Gastroesophageal sphincter (tissue), 4 donors: ENCODE results near the gene PLXDC1. TPM values are rescaled to one million over a fixed set of nuclear protein-coding genes. Genes with fewer than 3 reads are reported as not detected.

ENCODE experiments used
- ATAC-seq: fragments of 150-250 bp; one replicate; pipeline ENCODE4 v1.9.1; 2016; ENCODE audit warnings: mild to moderate bottlenecking, moderate library complexity
- H3K27ac ChIP-seq, 4 donors: fragments of 200-600 bp; sonication (generic) in 3 of 4; 1 replicate in 3 of 4; 2 replicates in 1 of 4; pipeline ENCODE4 v1.5.1; 2016 to 2019
- H3K27me3 ChIP-seq: fragments of 200-600 bp; sonication (generic); one replicate; pipeline ENCODE4 v1.5.1; 2019
- H3K36me3 ChIP-seq, 2 donors: fragments of 200-600 bp; sonication (generic); one replicate each; pipeline ENCODE4 v1.5.1; 2019; ENCODE audit warnings: control low read depth in 1 of 2
- H3K4me1 ChIP-seq, 3 donors: fragments of 200-600 bp; sonication (generic); 1 replicate in 2 of 3; 2 replicates in 1 of 3; pipeline ENCODE4 v1.5.1; 2016 to 2019; ENCODE audit warnings: control low read depth in 2 of 3
- H3K4me3 ChIP-seq, 2 donors: fragments of 200-600 bp; sonication (generic); one replicate each; pipeline ENCODE4 v1.5.1; 2019; ENCODE audit warnings: mild to moderate bottlenecking in 1 of 2, moderate library complexity in 1 of 2
- H3K9me3 ChIP-seq, 3 donors: fragments of 200-600 bp; sonication (generic); one replicate each; pipeline ENCODE4 v1.5.1; 2017 to 2019; ENCODE audit warnings: control low read depth in 2 of 3
- EP300 ChIP-seq: sonication (generic); formaldehyde crosslinking; IDR thresholded peaks from one replicate; pipeline ENCODE4 v1.6.1; 2017; ENCODE audit warnings: antibody characterized with exemption, mild to moderate bottlenecking
- POLR2A ChIP-seq, 2 donors: fragments of 450-650 bp; IDR thresholded peaks; one replicate each; pipeline ENCODE4 v1.6.1; 2017; ENCODE audit warnings: antibody characterized with exemption in 2 of 2, mild to moderate bottlenecking in 2 of 2, moderate library complexity in 1 of 2
- POLR2AphosphoS5 ChIP-seq: sonication (generic); formaldehyde crosslinking; IDR thresholded peaks from one replicate; pipeline ENCODE4 v1.6.1; 2017; ENCODE audit warnings: antibody characterized with exemption
- WGBS, 2 donors: methylation state at CpG; one replicate each; pipeline ENCODE4 v1.1.5; 2018; ENCODE audit warnings: low coverage in 1 of 2; 5-methylcytosine and 5-hydroxymethylcytosine counted together
- total RNA-seq, 4 donors: library from RNA; depleted of rRNA; stranded (reverse); fragments of >200 nt; gene quantifications; one replicate each; pipeline ENCODE4 v1.1.0, GENCODE V29; 2016
- TF ChIP-seq, protein P1 (sequence below), 4 experiments: fragments of 200-600 bp in 2 of 4; fragments of 450-650 bp in 2 of 4; sonication (generic) in 1 of 4; IDR thresholded peaks; one replicate each; pipeline ENCODE4 v1.5.1; 2017 to 2019; ENCODE audit warnings: antibody characterized with exemption in 4 of 4, mild to moderate bottlenecking in 2 of 4, moderate library complexity in 2 of 4

PLXDC1 gene
- total RNA-seq, 4 donors from 2014 or later = 5.5 to 21.6 (median 17.4) TPM

GRCh38 chr17:39077252-39077651, 74.2 kb downstream of the PLXDC1 start:
- no peak for ATAC-seq
- no peak overlapping the region for H3K27ac ChIP-seq
- H3K4me1 ChIP-seq = peaks cover 0 to 24% (median 12%) of the 10 kb centered on the region in 3 donors
- no peaks in the 10 kb centered on the region for H3K36me3 ChIP-seq
- no peaks in the 10 kb centered on the region for H3K27me3 ChIP-seq
- WGBS, 2 donors = 98 to 100% methylated on average over 4 of the region's 4 CpGs
- TF ChIP-seq POLR2A (IDR thresholded peaks at IDR 0.05) = no peak
- no peak for TF ChIP-seq POLR2AphosphoS5
- TF ChIP-seq, protein P1, sequence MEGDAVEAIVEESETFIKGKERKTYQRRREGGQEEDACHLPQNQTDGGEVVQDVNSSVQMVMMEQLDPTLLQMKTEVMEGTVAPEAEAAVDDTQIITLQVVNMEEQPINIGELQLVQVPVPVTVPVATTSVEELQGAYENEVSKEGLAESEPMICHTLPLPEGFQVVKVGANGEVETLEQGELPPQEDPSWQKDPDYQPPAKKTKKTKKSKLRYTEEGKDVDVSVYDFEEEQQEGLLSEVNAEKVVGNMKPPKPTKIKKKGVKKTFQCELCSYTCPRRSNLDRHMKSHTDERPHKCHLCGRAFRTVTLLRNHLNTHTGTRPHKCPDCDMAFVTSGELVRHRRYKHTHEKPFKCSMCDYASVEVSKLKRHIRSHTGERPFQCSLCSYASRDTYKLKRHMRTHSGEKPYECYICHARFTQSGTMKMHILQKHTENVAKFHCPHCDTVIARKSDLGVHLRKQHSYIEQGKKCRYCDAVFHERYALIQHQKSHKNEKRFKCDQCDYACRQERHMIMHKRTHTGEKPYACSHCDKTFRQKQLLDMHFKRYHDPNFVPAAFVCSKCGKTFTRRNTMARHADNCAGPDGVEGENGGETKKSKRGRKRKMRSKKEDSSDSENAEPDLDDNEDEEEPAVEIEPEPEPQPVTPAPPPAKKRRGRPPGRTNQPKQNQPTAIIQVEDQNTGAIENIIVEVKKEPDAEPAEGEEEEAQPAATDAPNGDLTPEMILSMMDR (IDR thresholded peaks at IDR 0.05) = no peak
- H3K4me3 ChIP-seq = no peak overlapping the region
- H3K9me3 ChIP-seq = no peaks in the 10 kb centered on the region

DNA sequence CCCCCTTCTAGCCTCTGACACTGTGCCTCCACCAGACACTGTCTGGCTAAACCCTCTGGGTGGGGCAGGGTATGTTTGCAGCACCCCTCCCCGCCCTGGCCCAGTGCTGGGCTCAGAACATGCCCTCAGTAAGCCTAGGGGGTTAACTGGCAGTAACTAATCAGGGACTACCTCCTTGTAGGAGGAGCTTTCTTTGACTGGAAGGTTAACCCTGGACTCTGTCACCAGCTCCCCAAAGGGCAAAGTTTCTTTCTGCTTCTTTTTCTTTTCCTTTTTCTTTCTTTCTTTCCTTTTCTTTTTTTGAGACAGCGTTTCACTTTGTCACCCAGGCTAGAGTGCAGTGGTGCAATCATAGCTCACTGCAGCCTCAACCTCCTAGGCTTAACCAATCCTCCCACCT, 76.8 kb downstream of the PLXDC1 start:
- Histone ChIP-seq H3K36me3 (no peaks in the 10 kb centered on the region), H3K27ac (no peak overlapping the region), H3K27me3 (no peaks in the 10 kb centered on the region), H3K4me3 (no peak overlapping the region), H3K4me1 (peaks cover 0 to 2% (median 0%) of the 10 kb centered on the region in 3 donors), H3K9me3 (no peaks in the 10 kb centered on the region)
- 100% methylated on average over 1 of the region's 2 CpGs; no CpG with 5 or more reads in 1 of the 2 donors for WGBS, 2 donors
- no peak for TF ChIP-seq POLR2A (IDR thresholded peaks at IDR 0.05)
- TF ChIP-seq POLR2AphosphoS5 = no peak
- no peak for TF ChIP-seq EP300
- TF ChIP-seq, protein P1 (IDR thresholded peaks at IDR 0.05) = no peak
- no peak for ATAC-seq

GRCh38 chr17:39073916-39074315, 77.5 kb downstream of the PLXDC1 start:
- TF ChIP-seq EP300 = no peak
- no peak for TF ChIP-seq POLR2A (IDR thresholded peaks at IDR 0.05)
- TF ChIP-seq, protein P1 (IDR thresholded peaks at IDR 0.05) = no peak
- TF ChIP-seq POLR2AphosphoS5 = no peak
- H3K27me3 ChIP-seq = no peaks in the 10 kb centered on the region
- H3K36me3 ChIP-seq = no peaks in the 10 kb centered on the region
- no peak overlapping the region for H3K27ac ChIP-seq
- peaks cover 0 to 8% (median 0%) of the 10 kb centered on the region in 3 donors for H3K4me1 ChIP-seq
- no peaks in the 10 kb centered on the region for H3K9me3 ChIP-seq
- H3K4me3 ChIP-seq = no peak overlapping the region
- WGBS, 2 donors = 80% methylated on average over 1 of the region's 1 CpG; no CpG with 5 or more reads in 1 of the 2 donors
- ATAC-seq = no peak

DNA sequence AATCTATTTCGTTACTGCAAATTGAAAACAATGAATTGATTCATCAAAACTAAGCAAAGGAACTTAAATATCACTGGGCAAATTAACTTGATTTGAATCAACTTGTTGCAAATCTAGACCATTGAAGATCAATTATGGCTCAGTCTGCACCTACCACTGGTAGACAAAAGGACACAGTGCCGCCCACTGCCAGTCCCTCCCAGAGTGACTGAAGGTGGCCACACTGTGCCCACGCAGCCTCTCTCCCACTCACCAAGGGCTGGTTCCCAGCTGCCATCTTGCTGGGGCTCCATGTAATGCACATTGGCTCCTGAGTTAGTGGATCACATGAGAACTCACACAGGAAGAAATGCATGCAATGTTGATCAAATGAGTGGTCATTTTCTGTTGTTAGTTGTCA, 78.1 kb downstream of the PLXDC1 start:
- no peaks in the 10 kb centered on the region for H3K9me3 ChIP-seq
- H3K36me3 ChIP-seq = no peaks in the 10 kb centered on the region
- H3K4me3 ChIP-seq = no peak overlapping the region
- H3K27ac ChIP-seq = no peak overlapping the region
- peaks cover 0 to 8% (median 0%) of the 10 kb centered on the region in 3 donors for H3K4me1 ChIP-seq
- ATAC-seq = no peak
- 96 to 100% methylated on average over 1 to 3 of the region's 3 CpGs for WGBS, 2 donors
- H3K27me3 ChIP-seq = no peaks in the 10 kb centered on the region
- no peak for TF ChIP-seq EP300
- TF ChIP-seq POLR2A (IDR thresholded peaks at IDR 0.05) = no peak
- TF ChIP-seq, protein P1 (IDR thresholded peaks at IDR 0.05) = no peak
- no peak for TF ChIP-seq POLR2AphosphoS5

DNA sequence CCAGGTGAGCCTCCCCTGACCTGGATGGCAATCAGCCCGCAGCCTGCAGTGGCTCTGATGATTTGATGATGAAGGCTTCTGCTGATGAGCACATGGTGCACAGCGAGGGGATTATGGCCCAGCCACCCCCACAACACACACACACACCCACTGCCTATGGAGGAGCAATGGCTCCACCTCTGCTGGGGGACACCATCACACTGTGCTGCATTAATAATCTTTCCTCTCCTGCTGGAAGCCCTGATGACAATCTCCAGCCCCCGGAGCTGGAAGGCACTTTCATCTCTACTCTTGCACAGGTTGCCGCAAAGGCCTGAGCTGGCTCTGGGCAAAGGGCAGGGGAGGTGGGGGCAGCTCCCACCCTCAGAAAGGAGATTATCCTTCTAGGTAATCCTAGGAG, 79.9 kb downstream of the PLXDC1 start:
- ATAC-seq = no peak
- Histone ChIP-seq H3K4me3 (no peak overlapping the region), H3K36me3 (no peaks in the 10 kb centered on the region), H3K9me3 (no peaks in the 10 kb centered on the region), H3K27me3 (no peaks in the 10 kb centered on the region), H3K4me1 (peaks cover 0 to 8% (median 0%) of the 10 kb centered on the region in 3 donors), H3K27ac (no peak overlapping the region)
- WGBS, 2 donors = 40% methylated on average over 1 of the region's 4 CpGs; no CpG with 5 or more reads in 1 of the 2 donors
- TF ChIP-seq EP300 (no peak), POLR2AphosphoS5 (no peak), POLR2A (IDR thresholded peaks at IDR 0.05) (no peak)
- TF ChIP-seq, protein P1 (IDR thresholded peaks at IDR 0.05) = no peak
